BJ (cell line): ENCODE measurements around the gene CPED1. TPM values are rescaled to one million over a fixed set of nuclear protein-coding genes. Genes with fewer than 3 reads are reported as not detected.
A peak's percentile ranks its signal among the peaks of the same experiment; 100 is the strongest.

Experiments
- CTCF ChIA-PET: fragments of 350-600 bp; formaldehyde crosslinking; extraction: SDS; loops from one replicate; lab custom pipeline; 2021; ENCODE audit warnings: antibody characterized with exemption, inconsistent platforms; lab: Yijun Ruan, JAX
- POLR2A ChIA-PET: fragments of 300-600 bp; sonication (Branson Sonifier 250); formaldehyde crosslinking; extraction: SDS; loops from one replicate; lab custom pipeline; 2021; ENCODE audit warnings: antibody characterized with exemption; lab: Charles Lee
- DNase-seq: peaks from one replicate; pipeline ENCODE4 v3.0.0-alpha.2; 2011; ENCODE audit warnings: low read depth
- H3K27me3 ChIP-seq: 2 replicates; pipeline ENCODE4 v1.6.0; 2011; ENCODE audit warnings: low read length; ENCODE audit not compliant: control insufficient read depth, insufficient read depth
- H3K36me3 ChIP-seq: 2 replicates; pipeline ENCODE4 v1.5.1; 2011; ENCODE audit warnings: low read length; ENCODE audit not compliant: control insufficient read depth, insufficient read depth
- H3K4me3 ChIP-seq: 2 replicates; pipeline ENCODE4 v1.5.1; 2011; ENCODE audit warnings: low read depth, mild to moderate bottlenecking, control low read depth, low read length
- polyA plus RNA-seq: library from polyadenylated mRNA; depleted of rRNA; stranded (reverse); fragments of >200 nt; gene quantifications from 2 replicates; pipeline ENCODE4 v1.2.3, GENCODE V29; 2011
- TF ChIP-seq, protein P1 (sequence below): IDR thresholded peaks from 2 replicates; pipeline ENCODE4 v1.5.1; 2011; ENCODE audit warnings: low read depth, mild to moderate bottlenecking, control low read depth, inconsistent platforms, low read length, moderate library complexity; ENCODE audit not compliant: insufficient read depth

CPED1 gene
- polyA plus RNA-seq, 1 experiment = 18.3 TPM

GRCh38 chr7:121330053-121330833 lies 341.7 kb downstream of the CPED1 start:
- Histone ChIP-seq H3K4me3 (peak overlapping the region; percentile 44), H3K27me3 (peaks cover 24% of the 10 kb centered on the region), H3K36me3 (no peaks in the 10 kb centered on the region)
- ChIA-PET POLR2A (no interaction called here), CTCF (interaction anchor here (0.8 to 1.5 kb wide), 4 partner anchors 37 to 524 kb away, joined by 3 to 4 read pairs (median 3); no protein-coding TSS in a partner anchor)
- TF ChIP-seq, protein P1, sequence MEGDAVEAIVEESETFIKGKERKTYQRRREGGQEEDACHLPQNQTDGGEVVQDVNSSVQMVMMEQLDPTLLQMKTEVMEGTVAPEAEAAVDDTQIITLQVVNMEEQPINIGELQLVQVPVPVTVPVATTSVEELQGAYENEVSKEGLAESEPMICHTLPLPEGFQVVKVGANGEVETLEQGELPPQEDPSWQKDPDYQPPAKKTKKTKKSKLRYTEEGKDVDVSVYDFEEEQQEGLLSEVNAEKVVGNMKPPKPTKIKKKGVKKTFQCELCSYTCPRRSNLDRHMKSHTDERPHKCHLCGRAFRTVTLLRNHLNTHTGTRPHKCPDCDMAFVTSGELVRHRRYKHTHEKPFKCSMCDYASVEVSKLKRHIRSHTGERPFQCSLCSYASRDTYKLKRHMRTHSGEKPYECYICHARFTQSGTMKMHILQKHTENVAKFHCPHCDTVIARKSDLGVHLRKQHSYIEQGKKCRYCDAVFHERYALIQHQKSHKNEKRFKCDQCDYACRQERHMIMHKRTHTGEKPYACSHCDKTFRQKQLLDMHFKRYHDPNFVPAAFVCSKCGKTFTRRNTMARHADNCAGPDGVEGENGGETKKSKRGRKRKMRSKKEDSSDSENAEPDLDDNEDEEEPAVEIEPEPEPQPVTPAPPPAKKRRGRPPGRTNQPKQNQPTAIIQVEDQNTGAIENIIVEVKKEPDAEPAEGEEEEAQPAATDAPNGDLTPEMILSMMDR = no peak
- DNase-seq = no peak

GRCh38 chr7:121331048-121331447 lies 342.5 kb downstream of the CPED1 start:
- no peaks in the 10 kb centered on the region for H3K36me3 ChIP-seq
- TF ChIP-seq, protein P1 = no peak
- POLR2A ChIA-PET = no interaction called here

DNA sequence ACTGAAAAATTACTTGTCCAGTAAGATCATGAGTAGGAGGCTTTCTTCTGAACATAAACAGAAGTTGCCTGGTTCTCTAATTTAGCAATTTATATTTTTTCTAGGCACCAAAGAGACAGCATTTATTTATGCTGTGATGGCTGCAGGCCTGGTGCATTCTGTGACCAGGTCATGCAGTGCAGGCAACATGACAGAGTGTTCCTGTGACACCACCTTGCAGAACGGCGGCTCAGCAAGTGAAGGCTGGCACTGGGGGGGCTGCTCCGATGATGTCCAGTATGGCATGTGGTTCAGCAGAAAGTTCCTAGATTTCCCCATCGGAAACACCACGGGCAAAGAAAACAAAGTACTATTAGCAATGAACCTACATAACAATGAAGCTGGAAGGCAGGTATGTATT lies 343.1 kb downstream of the CPED1 start:
- H3K36me3 ChIP-seq = no peaks in the 10 kb centered on the region
- peaks cover 24% of the 10 kb centered on the region for H3K27me3 ChIP-seq
- no peak overlapping the region for H3K4me3 ChIP-seq
- no peak for DNase-seq
- CTCF ChIA-PET = interaction anchor here (1.0 kb wide), 1 partner anchor 35 kb away, joined by 3 read pairs; no protein-coding TSS in a partner anchor
- POLR2A ChIA-PET = no interaction called here
- TF ChIP-seq, protein P1 = no peak

More at GRCh38 chr7:121331048-121331447, 342.5 kb downstream of the CPED1 start:
- peaks cover 24% of the 10 kb centered on the region for H3K27me3 ChIP-seq
- no peak overlapping the region for H3K4me3 ChIP-seq
- CTCF ChIA-PET = interaction anchor here (1.0 kb wide), 1 partner anchor 36 kb away, joined by 3 read pairs; no protein-coding TSS in a partner anchor
- DNase-seq = no peak

DNA sequence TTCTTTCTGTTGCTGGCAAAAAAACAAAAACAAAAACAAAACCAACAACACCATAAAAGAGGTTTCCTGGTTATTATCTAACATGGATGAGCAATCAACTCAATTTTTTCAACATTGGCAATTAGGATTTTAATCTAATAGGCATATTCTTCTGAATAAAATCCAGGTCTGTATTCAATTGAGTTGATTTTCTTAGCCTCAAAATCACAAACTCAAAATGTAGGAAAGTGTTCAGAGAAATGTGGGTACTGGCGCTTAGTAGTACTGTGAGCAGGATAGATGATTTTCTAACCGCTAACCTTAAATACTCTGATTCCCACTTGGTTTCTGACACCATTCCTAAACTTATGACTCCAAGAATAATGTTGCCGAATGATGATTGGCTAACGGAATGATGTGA lies 345.9 kb downstream of the CPED1 start:
- POLR2A ChIA-PET = no interaction called here
- CTCF ChIA-PET = no interaction called here
- no peak overlapping the region for H3K4me3 ChIP-seq
- peaks cover 11% of the 10 kb centered on the region for H3K27me3 ChIP-seq
- DNase-seq = no peak
- TF ChIP-seq, protein P1 = no peak
- H3K36me3 ChIP-seq = no peaks in the 10 kb centered on the region

- Histone ChIP-seq H3K27me3 (peaks cover 5% of the 10 kb centered on the region), H3K4me3 (no peak overlapping the region), H3K36me3 (no peaks in the 10 kb centered on the region)
- ChIA-PET POLR2A (no interaction called here), CTCF (interaction anchor here (0.6 to 0.7 kb wide), 2 partner anchors 435 to 806 kb away, joined by 3 read pairs; no protein-coding TSS in a partner anchor)
- TF ChIP-seq, protein P1 = no peak
- peak; percentile 61 for DNase-seq
Observed at GRCh38 chr7:121334875-121335648, 346.6 kb downstream of the CPED1 start.
